Measurements from ENCODE around the gene SEC22A.
A peak's percentile ranks its signal among the peaks of the same experiment; 100 is the strongest.

DNA sequence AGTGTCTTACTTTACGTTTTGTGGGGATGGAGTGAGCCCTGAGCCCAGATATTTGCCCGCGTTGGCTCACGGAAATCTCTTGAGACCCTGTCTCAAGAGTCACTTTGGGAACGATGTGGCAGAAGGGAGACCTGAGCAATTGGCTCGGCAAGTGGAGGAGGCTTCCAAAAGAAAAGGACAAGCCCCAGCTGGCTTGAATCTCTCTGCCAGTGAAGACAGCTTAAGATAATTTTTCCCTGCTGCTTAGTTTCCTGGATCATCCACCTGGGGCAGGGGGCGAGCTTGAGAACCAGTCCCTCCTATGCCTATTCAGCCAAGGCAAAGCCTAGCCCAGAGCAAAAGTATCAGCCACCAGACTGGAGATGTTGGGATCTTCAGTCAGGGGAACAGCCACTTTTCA lies 708 bp downstream of the SEC22A start:
- no peak for TF ChIP-seq CHD4 (IDR thresholded peaks at IDR 0.05; ENCODE audit: borderline replicate concordance, low read length)
- no peak for TF ChIP-seq IRF1 (CRISPR knock-in tag; IDR thresholded peaks at IDR 0.05; ENCODE audit: low read depth)
- TF ChIP-seq CTCF (CRISPR knock-in tag; IDR thresholded peaks at IDR 0.05), result 0 out of 2 replicates have a peak, but pooled peaks have one; percentile 18
- no peak for TF ChIP-seq ATF5 (CRISPR knock-in tag; IDR thresholded peaks at IDR 0.05; ENCODE audit: low read depth)
- no peak for TF ChIP-seq KDM5A (IDR thresholded peaks at IDR 0.05; ENCODE audit: borderline replicate concordance, low read length)
- no peak for TF ChIP-seq FOXJ3 (CRISPR knock-in tag; IDR thresholded peaks at IDR 0.05; ENCODE audit: borderline replicate concordance)
- TF ChIP-seq ZNF251 (CRISPR knock-in tag; IDR thresholded peaks at IDR 0.05), result no peak
- TF ChIP-seq GMEB1 (CRISPR knock-in tag; IDR thresholded peaks at IDR 0.05; ENCODE audit: borderline replicate concordance), result no peak
- TF ChIP-seq TAF1 (CRISPR knock-in tag; IDR thresholded peaks at IDR 0.05), result no peak
- TF ChIP-seq POLR2AphosphoS5 (IDR thresholded peaks at IDR 0.05; ENCODE audit: low read depth, low read length), result no peak
- TF ChIP-seq FIP1L1 (IDR thresholded peaks at IDR 0.05; ENCODE audit: borderline replicate concordance, insufficient read depth, low read depth, low read length), result no peak
- TF ChIP-seq, protein P1, sequence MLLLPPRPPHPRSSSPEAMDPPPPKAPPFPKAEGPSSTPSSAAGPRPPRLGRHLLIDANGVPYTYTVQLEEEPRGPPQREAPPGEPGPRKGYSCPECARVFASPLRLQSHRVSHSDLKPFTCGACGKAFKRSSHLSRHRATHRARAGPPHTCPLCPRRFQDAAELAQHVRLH (CRISPR knock-in tag; IDR thresholded peaks at IDR 0.05; ENCODE audit: borderline replicate concordance, low read depth), result no peak
- TF ChIP-seq HOXA5 (CRISPR knock-in tag; IDR thresholded peaks at IDR 0.05), result no peak
